Right hindlimb (tissue), 1 donor: ENCODE data around the gene FPGS.
"Not testable (repeated sequence)": the region's sequence is repeated elsewhere in the genome, so short reads cannot be mapped to it uniquely, and the experiment has no call there.

ENCODE experiments used
- DNase-seq: peaks from one replicate; pipeline ENCODE4 v3.0.0-alpha.2; 2018

FPGS gene

DNA sequence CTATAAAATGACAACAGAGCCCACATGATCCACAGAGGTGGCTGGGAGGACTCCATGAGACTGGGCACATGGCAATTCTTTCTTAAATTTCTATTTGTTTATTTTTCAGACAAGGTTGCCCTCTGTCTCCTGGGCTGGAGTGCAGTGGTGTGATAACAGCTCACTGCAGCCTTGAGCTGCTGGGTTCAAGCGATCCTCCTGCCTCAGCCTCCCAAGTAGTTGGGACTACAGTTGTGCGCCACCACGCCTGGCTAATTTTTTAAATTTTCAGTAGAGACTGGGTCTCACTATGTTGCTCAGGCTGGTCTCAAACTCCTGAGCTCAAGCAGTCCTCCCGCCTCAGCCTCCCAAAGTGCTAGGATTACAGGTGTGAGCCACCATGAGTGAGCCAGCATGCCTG, 42.9 kb downstream of the FPGS start:
- DNase-seq = not testable (repeated sequence)

DNA sequence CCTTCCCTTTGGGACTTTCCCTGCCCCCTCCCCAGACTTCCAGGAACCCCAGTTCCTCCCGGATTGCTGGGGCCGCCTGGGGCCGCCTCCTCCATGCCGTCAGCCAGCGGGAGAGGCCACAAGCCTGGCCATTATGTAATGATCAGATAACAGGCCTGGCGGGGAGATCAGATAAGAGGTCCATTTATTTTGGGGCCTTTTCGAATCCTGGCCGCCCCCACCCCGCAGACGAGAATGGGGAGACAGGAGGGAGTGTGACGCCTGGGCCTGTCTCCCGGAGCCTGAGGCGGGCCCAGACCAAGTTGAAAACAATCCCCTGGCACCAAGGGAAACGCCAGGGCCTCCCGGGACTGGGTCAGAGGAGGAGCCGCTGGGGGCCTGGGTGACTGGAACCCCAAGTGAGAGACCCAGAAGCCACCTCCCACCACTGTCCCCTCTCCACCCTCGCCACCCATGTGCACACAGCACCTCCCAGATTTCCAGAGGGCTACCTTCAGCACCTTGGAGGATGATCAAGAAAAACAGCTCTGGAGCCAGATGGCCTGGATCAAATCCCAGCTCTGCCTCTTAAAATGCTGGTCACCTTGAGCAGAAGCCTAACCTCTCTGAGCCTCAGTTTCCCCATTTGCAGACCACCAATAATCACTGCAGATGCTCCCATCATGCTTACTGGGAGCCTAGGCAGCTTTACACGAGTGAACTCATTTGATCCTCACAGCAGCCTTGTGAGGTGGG, 43.9 kb downstream of the FPGS start:
- DNase-seq = no peak

DNA sequence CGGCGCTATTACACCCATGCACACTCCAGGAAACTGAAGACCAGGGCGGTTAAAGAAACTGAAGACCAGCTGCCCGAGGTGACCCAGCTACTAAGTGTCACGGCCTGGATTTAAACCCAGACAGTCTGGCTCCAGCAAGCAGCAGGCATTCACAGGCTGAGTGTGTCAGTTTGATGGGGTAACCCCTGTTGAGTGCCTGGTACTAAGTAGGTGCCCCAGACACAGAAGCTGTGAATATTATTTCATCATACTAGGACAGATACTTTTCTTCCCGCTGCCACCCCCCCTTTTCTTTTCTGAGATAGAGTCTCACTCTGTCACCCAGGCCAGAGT, 44.5 kb downstream of the FPGS start:
- DNase-seq = no peak

DNA sequence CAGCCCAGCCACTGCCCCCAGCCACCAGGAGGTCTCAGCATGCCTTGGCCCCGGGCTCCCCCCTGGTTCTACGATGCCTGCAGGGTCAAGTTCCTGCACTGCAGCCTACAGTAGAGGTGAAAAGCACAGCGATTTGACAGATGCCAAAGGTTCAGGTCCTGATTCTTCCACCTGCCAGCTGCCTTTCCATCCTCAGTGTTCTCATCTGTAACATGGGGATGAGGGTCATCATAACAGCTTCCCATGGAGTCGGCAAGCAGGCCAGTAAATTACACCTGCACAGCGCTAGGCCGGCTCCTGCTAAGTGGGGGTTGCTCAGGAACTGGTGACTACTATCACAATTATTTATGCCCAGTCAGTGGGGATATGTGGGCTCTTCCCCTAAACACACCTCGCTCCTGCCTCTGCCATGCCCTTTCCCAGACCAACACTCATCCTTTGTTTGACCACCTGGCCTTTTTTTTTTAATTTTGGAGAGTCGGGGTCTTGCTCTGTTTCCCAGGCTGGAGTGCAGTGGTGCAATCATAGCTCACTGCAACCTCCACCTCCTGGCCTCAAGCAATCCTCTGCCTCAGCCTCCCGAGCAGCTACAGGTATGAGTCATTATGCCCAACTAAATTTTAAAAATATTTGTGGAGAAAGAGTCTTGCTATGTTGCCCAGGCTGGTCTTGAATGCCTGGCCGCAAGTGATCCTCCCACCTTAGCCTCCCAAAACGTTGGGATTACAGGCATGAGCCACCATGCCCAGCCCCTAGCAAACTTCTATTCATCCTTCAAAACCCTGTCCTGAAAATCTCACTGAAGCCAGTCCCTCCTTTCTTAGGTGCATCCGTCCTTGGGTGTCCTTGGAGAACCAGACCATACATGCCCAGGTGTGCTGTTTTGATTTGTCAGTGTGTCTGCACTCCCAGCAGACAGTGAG, 45.4 kb downstream of the FPGS start:
- no peak for DNase-seq

DNA sequence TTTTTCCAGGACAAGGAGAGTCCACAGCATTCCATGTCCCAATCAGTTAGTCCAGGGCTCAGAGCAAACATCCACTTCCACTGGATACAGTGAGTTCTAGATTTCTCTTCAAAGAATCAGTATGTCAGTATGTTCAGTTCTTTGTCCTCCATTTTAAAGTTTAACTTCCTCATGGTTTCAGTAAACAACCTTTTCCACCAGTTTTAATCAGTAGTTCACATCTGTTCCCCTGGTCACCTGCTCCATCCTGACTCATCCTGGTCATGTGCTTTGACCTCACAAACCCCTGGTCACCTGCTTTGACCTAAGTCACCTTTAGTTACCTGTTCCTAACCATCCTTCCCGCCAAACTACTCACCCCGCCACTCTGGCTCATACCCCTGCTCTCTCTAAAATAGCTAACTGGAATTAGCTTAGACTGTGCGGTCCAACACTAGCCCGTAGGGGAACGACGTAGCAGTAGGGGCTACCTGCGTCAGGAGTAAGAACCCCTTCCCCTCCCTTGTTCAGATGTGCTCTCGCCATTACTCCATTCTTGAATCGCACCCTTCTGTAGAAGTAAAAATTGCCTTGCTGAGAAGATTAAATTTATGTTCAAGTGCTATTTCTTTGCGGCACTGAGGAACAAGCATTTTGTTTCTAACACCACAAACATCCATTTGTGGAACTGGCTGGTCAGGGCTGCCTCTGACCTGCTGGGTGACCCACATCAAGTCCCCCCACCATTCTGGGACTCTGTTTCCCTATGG, 46.2 kb downstream of the FPGS start:
- no peak for DNase-seq

DNA sequence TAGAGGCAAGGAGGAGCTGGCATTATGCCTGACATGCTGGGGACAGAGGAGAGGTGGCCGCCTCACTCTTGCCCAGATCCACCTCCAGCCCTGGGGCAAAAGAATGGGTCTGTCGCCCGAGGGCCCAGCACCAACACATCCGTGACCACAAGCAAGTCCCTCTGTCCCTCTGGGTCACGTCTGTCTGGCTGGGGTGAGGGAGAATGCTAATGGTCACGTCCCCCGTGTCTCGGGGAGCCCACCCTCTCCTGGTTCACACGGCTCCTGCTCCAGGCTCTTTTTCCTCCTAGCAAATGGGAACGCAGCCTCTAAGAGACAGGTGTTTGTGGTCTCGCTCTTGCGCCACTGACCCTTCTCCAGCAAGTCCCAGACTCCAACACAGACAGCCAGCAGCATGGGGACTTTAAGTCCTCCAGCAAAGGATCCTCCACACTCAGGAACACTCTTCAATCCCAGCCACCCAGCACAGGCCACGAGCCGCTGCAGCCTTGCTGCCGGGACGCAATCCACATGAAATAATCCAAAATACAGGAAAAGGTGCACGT, 47.7 kb downstream of the FPGS start:
- no peak for DNase-seq

DNA sequence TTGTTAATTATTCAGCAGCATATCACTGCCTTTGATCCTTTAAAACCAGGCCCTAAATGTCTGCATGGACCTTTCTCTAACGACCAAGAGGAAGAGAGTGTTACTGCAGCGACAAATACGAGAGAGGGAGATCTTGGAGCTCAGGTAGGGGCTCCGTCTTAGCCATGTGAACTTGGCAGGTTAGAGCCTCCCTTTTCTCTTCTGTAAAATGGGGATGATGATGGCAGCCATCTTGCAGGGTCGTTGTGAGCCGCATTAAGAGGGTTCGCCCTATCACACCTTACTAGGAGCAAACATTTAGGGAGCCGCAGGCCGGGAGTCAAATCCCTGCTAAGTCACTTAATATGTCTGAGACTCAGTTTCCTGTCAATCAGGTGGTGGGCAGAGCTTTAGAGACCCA, 50.1 kb downstream of the FPGS start:
- no peak for DNase-seq

DNA sequence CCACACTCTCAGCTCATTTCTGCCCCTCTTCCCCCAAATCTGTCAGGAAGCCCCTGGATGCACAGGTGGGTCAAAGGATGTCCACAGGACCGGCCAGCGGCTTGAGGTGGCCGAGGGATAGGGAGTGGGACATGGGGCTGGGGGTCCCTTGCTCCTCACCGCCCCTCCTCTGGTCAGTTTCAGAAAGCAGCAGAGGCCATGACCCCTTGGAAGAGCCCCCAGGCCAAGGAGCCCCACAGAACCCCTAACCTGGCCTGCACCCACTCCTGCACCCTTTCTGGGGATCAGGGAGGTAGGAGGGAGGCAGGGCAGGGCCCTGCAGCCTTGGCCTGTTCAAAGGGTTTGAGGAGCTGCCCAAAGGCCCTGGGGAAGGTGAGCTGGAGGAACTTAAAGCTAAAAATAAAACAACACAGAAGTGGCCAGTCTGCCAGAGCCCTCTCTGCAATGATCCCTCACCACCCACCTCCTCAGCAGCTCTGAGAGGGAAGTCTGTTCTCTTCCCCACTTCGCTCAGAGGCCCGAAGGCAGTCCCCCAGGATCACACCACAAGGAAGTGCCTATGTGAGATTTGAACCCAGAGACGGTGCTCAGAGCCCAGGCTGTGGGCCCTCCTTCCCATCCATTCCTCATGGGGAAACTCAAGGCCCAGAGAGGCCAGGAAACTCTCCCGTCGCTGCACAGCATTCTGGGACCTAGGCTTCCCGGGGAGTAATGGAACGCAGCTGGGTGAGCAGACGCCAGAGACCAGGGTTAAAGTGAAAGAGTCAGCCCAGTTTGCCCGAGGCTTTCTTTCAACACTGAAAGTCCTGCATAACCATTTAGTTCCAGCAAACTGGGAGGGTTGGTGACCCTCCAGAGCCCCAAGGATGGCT, 50.9 kb downstream of the FPGS start:
- no peak for DNase-seq

DNA sequence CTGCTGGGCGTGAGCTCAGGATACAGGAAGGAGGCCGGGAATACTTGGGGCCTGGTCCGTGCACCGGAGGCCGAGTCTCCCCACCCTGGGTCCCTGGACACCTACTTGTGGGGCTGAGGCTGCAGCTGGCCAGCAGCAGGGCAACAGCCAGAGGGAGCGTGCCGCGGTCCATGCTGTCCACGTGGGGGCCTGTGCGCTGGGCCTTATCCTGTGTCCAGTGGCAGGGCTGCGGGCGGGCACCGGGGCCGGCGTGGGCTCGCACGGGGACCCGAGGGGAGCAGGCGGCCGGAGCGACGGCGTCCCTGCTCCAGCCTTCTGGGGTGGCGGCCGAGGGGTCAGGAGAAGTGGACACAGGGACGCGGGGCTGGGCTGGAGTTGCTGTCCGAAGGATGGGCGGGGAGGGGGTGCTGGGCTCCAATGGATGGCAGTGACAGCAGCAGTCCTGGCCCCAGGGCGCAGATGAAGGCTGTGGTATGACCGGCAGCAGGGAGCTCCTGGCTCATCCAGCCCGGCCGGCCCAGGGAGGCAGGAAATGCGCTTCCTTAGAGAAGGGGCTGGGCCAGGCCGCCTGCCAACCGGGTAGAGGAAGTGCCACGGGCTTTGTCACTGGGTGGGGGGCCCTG, 51.6 kb downstream of the FPGS start, which contains the start of gene ENG:
Gene ENG, minus strand, starts transcription at position 475 of the 623 bp plus-strand sequence. Its CDS starts 303 bp downstream, at position 172.
- peak; percentile 83 for DNase-seq

DNA sequence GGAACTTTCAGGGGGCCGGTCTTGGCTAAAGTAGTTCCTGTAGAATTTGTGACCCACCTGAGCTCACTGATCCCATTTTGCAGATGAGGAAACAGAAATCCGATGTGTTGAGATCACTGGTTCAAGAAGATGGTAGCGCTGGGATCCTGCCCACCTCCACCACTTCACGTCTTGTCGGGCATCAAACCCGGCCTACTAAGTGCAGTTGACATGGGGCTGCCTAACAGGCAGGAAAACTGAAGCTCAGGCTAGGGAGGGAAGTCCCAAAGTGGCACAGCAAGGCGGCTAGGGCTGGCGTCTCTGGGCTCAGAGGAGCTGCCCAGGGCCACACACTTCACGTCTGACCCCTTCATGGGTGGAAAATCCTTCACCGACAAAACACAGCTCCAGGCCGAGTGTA, 52.3 kb downstream of the FPGS start:
- DNase-seq = no peak

DNA sequence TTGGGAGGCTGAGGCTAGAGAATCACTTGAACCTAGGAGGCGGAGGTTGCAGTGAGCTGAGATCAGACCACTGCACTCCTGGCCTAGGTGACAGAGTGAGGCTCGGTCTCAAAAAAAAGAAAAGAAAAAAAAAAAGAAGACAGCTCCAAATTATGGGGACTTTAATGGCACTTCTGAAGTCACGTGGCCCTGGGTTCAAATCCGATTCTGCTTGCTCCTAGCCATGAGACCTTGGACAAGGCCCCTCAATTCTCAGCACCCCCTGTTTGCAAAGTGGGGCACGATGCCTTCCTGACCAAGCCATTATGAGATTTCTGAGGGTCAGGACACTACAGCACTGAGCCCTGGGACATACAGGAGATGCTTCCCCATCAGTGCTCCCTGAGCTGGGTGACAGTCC, 52.8 kb downstream of the FPGS start:
- no peak for DNase-seq

DNA sequence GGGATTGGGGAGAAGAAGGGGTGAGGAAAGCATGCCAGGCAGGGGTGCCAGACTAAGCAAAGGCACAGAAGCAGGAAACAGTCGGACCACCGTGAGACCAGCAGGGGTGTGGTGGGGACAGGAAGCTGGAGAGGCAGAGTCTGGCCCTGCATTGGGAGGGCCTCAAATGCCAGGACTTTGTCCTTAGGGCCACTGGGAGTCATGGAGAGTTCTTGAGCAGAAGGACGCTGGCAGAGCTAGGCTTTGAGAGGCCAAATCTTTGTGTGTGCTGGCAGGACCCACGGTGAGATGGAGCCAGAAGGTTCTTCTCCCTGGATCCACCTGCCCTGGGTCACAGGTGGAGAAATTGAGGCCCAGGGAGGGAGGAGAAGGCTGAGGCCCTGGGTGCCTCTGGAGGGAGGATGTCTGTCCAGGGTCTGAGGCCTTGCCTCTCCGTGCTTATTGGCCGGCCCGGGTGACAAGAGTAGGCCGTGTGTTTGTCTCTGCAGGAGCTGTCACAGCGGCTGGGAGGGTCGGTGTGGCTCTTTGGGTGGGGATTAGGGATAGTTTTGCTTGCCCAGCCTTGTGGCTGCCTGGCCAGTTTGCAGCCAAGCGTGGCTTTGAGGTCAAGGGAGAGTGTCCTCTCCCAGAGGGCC, 53.5 kb downstream of the FPGS start:
- no peak for DNase-seq

DNA sequence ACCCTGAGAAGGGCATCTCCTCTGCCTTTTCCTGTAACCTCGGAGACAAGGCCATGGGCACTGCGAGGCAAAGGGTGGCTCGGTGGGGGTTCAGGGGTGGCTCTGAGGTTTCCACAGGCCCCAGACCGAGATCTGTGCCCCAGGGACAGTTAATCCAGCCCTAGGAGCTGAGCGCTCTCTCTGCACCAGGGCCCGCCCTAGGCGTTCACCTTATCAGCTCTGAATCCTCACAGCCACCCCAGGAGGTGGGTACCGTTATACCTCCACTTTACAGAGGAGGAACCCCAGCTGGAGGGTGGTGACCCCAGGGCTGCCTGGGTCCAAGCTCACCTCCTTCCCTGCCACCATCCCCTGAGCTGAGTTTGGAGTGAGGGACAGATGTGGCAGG, 54.0 kb downstream of the FPGS start:
- DNase-seq = no peak

DNA sequence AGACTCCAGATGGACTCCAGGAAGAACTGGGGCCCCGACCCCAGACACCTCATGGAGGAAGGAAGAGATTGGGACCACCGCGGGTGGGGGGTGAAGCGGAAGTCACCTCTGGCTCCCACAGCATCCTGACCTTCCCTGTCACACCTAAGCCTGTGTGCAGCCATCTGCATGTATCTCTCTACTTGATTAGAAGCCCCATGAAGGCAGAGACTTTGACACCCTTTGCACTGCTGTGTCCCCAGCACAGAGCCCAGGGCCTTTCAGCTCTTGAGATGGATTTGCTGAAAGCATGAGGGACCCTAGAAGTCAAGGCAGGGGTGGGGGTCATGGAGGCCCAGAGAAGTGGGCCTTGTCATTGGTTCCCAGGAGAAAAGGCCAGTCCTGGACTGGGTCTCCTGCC, 54.6 kb downstream of the FPGS start:
- DNase-seq = no peak

DNA sequence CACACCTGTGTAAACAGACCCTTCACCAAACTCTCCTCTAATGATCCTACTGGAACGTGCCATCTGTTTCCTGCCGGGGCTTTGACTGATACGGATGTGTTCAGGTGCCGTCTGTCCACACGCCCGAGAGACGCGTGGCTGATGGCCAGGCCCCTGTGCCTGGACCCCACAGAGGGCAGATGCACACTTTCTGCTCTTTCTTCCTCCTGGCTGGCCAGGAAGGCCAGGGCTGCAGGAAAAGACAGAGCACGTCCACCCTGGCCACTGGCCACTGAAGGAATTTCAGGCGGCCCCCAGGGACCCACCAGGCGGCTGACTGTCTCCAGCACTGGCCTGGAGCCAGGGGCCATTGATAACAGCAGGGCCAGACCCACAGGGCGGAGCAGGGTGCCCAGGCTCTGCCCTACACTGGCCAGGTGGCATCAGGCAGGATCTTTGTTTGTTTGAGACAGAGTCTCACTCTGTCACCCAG, 55.4 kb downstream of the FPGS start:
- peak; percentile 60 for DNase-seq

DNA sequence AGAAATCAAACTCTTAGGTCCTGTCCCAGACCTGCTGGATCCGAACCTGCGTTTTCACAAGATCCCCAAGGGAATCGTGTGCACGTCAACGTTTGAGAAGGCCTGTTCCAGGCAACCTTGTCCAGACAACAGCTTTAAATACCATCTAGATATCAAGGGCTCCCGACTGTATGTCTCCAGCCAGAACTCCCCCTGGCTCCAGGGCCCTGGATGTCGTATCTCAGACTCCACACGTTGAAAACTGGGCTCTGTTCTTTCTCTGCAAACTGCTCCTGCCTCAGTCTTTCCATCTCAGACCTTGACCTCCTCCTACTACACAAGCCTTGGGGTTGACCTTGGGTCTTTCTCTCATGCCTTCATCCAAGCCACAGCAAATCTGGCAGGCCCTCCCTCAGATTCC, 57.6 kb downstream of the FPGS start:
- DNase-seq = no peak

DNA sequence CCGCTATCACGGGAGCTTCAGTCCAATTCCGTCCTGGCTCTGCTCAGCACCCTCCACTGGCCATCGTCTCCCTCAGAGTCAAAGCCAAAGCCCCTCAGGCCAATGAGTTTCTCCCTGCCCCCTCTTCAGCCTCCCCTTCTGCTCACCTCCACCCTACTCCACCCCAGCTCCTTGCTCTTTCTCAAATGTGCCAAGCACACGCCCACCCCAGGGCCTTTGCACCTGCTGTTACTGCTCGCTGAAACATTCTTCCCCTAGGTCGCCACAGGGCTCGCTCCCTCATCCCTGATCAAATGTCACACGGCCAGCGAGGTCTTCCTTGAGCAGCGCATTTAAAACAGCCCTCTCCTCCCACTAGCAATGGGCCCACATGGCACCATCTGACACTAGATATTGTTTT, 58.1 kb downstream of the FPGS start:
- DNase-seq = no peak

DNA sequence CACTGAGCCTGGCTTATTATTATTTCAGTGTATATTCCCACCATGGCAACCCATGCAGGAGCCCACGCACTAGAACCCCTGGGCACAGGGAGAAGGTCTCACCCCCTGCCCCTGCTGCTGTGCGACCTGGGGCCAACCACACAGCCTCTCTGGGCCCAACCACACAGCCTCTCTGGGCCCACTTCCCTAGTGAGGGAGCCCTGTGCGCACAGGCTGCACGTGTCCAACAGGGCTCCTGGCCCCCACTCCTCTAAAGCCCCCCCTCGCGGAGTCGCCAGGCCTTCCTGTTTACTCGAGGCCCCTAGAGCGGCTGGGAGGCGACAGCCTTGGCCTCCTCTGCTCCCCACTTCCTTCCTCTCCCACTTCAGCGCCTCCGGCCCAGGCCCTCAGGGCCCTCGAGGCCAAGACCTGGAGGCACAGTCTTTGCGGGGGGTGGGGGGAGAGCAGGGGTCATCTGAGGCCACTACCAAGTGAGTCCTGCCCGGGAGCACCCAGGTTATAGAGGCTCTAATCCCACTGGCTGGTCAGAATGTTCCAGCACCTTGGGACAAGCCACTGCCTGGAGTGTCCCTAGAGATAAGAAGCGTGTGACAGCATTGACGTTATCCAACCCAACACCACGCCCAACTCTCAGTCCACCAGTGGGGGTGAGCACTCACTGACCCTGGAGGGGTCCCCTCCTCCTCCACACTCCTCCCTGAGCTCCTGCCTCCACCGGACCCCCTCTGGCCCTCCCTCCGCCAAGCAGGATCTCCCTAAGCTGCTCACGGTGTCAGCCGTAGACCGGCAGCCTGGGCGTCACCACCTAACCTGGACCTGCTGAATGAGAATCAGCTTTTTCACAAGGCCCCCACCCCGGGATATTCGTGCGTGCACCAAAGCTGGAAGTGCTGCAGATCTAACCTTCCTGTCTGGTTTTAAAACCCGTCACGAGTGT, 59.7 kb downstream of the FPGS start:
- DNase-seq = peak; percentile 74

DNA sequence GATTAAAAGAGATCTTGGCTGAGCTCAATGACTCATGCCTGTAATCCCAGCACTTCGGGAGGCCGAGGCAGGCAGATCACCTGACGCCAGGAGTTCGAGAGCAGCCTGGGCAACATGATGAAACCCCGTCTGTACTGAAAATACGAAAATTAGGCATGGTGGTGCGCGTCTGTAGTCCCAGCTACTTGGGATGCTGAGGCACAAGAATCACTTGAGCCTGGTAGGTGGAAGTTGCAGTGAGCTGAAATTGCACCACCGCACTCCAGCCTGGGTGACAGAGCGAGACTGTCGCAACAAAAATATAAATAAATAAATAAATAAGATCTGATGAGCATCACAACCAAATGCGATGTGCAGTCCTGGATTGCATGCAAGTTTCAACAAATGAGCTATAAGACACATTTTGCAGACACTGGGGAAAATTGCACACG, 60.5 kb downstream of the FPGS start:
- no peak for DNase-seq
